Bronchial epithelial cell (primary cell): ENCODE measurements around the gene MPZL1. TPM values are rescaled to one million over a fixed set of nuclear protein-coding genes. Genes with fewer than 3 reads are reported as not detected.

ENCODE experiments used
- DNase-seq: peaks from one replicate; pipeline ENCODE4 v3.0.0-alpha.2; 2010; ENCODE audit warnings: low read depth
- FAIRE-seq: peaks from 2 replicates; lab custom pipeline; 2011; peaks lifted over from hg19 to GRCh38; lab: Jason Lieb, UNC
- H3K27me3 ChIP-seq: 2 replicates; pipeline ENCODE4 v1.5.1; 2011; ENCODE audit warnings: low read length; ENCODE audit not compliant: control insufficient read depth, insufficient read depth
- H3K36me3 ChIP-seq: 2 replicates; pipeline ENCODE4 v1.5.1; 2011; ENCODE audit warnings: low read length; ENCODE audit not compliant: control insufficient read depth, insufficient read depth
- H3K4me3 ChIP-seq: 2 replicates; pipeline ENCODE4 v1.5.1; 2011; ENCODE audit warnings: mild to moderate bottlenecking, low read depth, low read length, control low read depth
- CTCF ChIP-seq: IDR thresholded peaks from 2 replicates; pipeline ENCODE4 v1.5.1; 2011; ENCODE audit warnings: mild to moderate bottlenecking, moderate library complexity, low read length, control low read depth, inconsistent platforms; ENCODE audit not compliant: insufficient read depth, severe bottlenecking
- total RNA-seq: library from RNA; depleted of rRNA; stranded (reverse); fragments of >200 nt; gene quantifications from 2 replicates; pipeline ENCODE4 v1.2.1, GENCODE V29; 2014

The MPZL1 gene
- total RNA-seq, 1 donor from 2014 or later: 95.6 TPM

GRCh38 chr1:167687919-167688519 is 33.8 kb upstream of the MPZL1 start:
- DNase-seq (peak; percentile 79), FAIRE-seq (no peak)
- TF ChIP-seq CTCF: peak; percentile 79
- Histone ChIP-seq H3K27me3 (peaks cover 3% of the 10 kb centered on the region), H3K36me3 (no peaks in the 10 kb centered on the region), H3K4me3 (no peak overlapping the region)

GRCh38 chr1:167689567-167689920 is 32.2 kb upstream of the MPZL1 start:
- TF ChIP-seq CTCF: no peak
- Histone ChIP-seq H3K27me3 (peaks cover 3% of the 10 kb centered on the region), H3K36me3 (no peaks in the 10 kb centered on the region), H3K4me3 (no peak overlapping the region)
- no peak for FAIRE-seq
- DNase-seq: no peak

- no peak for TF ChIP-seq CTCF
- no peak for FAIRE-seq
- Histone ChIP-seq H3K36me3 (no peaks in the 10 kb centered on the region), H3K4me3 (no peak overlapping the region), H3K27me3 (peaks cover 3% of the 10 kb centered on the region)
- no peak for DNase-seq
Measured at GRCh38 chr1:167690053-167690452, 31.7 kb upstream of the MPZL1 start.

GRCh38 chr1:167693425-167694045 is 28.2 kb upstream of the MPZL1 start:
- no peak for TF ChIP-seq CTCF
- Histone ChIP-seq H3K36me3 (no peaks in the 10 kb centered on the region), H3K4me3 (no peak overlapping the region), H3K27me3 (peaks cover 3% of the 10 kb centered on the region)
- no peak for DNase-seq
- peak; percentile 90 for FAIRE-seq

GRCh38 chr1:167694691-167695090 is 27.1 kb upstream of the MPZL1 start:
- H3K27me3 ChIP-seq: peaks cover 3% of the 10 kb centered on the region
- no peak for FAIRE-seq
- no peaks in the 10 kb centered on the region for H3K36me3 ChIP-seq
- DNase-seq: no peak
- no peak overlapping the region for H3K4me3 ChIP-seq
- no peak for TF ChIP-seq CTCF
